Panc1 (cell line): ENCODE results near the gene SELENOW.

Experiments
- CTCF ChIP-seq: fragments of 450-650 bp; IDR thresholded peaks from 2 replicates; pipeline ENCODE4 v1.5.1; 2017; ENCODE audit warnings: mild to moderate bottlenecking
- POLR2AphosphoS5 ChIP-seq: IDR thresholded peaks from 2 replicates; pipeline ENCODE4 v1.6.1; 2012; ENCODE audit warnings: mild to moderate bottlenecking, low read depth, low read length, moderate library complexity
- SIN3A ChIP-seq: IDR thresholded peaks from 2 replicates; pipeline ENCODE4 v1.6.1; 2012; ENCODE audit warnings: low read depth, mild to moderate bottlenecking, low read length, moderate library complexity, borderline replicate concordance; ENCODE audit not compliant: insufficient read depth
- TCF7L2 ChIP-seq: IDR thresholded peaks from 2 replicates; pipeline ENCODE4 v1.6.1; 2011; ENCODE audit warnings: mild to moderate bottlenecking, low read depth, low read length, inconsistent platforms

- no peak for TF ChIP-seq CTCF
- no peak for TF ChIP-seq SIN3A
- no peak for TF ChIP-seq POLR2AphosphoS5
- TF ChIP-seq TCF7L2: no peak
These were observed 16.4 kb upstream of the SELENOW start for GRCh38 chr19:47762151-47762550.
